H9 (cell line): ENCODE data around the gene CD209. TPM values are rescaled to one million over a fixed set of nuclear protein-coding genes. Genes with fewer than 3 reads are reported as not detected.

ENCODE experiments used
- DNase-seq: peaks from one replicate; pipeline ENCODE4 v3.0.0-alpha.2; 2017
- H2AFZ ChIP-seq: one replicate; pipeline ENCODE4 v1.6.1; 2013; ENCODE audit warnings: mild to moderate bottlenecking, low read length, control low read depth, moderate library complexity
- H2AK5ac ChIP-seq: 2 replicates; pipeline ENCODE4 v1.6.1; 2013; ENCODE audit warnings: low read length, control low read depth, mixed read lengths; ENCODE audit not compliant: insufficient read length
- H2BK120ac ChIP-seq: one replicate; pipeline ENCODE4 v1.6.1; 2013; ENCODE audit warnings: low read depth, mild to moderate bottlenecking, low read length, control low read depth, inconsistent platforms; ENCODE audit not compliant: poor library complexity, severe bottlenecking
- H2BK12ac ChIP-seq: 2 replicates; pipeline ENCODE4 v1.6.1; 2013; ENCODE audit warnings: low read length, control low read depth, mixed read lengths, low read depth; ENCODE audit not compliant: insufficient read length
- H2BK15ac ChIP-seq: 2 replicates; pipeline ENCODE4 v1.6.1; 2013; ENCODE audit warnings: low read depth, low read length, control low read depth
- H2BK20ac ChIP-seq: one replicate; pipeline ENCODE4 v1.6.1; 2013; ENCODE audit warnings: low read depth, mild to moderate bottlenecking, low read length, control low read depth, inconsistent platforms; ENCODE audit not compliant: poor library complexity, severe bottlenecking
- H2BK5ac ChIP-seq: 2 replicates; pipeline ENCODE4 v1.6.1; 2013; ENCODE audit warnings: low read length, control low read depth, mixed read lengths; ENCODE audit not compliant: insufficient read length
- H3K14ac ChIP-seq: 2 replicates; pipeline ENCODE4 v1.6.1; 2013; ENCODE audit warnings: low read length, control low read depth; ENCODE audit not compliant: insufficient read depth
- H3K18ac ChIP-seq: 2 replicates; pipeline ENCODE4 v1.6.1; 2013; ENCODE audit warnings: low read depth, mild to moderate bottlenecking, mixed read lengths, low read length, control low read depth; ENCODE audit not compliant: insufficient read length
- H3K23ac ChIP-seq: 2 replicates; pipeline ENCODE4 v1.6.1; 2013; ENCODE audit warnings: low read length, control low read depth, mixed read lengths, low read depth; ENCODE audit not compliant: insufficient read length
- H3K23me2 ChIP-seq: 2 replicates; pipeline ENCODE4 v1.6.1; 2013; ENCODE audit warnings: low read depth, mild to moderate bottlenecking, mixed read lengths, low read length, control low read depth; ENCODE audit not compliant: insufficient read length, poor library complexity, severe bottlenecking
- H3K27ac ChIP-seq: 2 replicates; pipeline ENCODE4 v1.5.1; 2013; ENCODE audit warnings: low read length, control low read depth, mixed read lengths, low read depth; ENCODE audit not compliant: insufficient read length
- H3K27me3 ChIP-seq: 2 replicates; pipeline ENCODE4 v1.6.1; 2013; ENCODE audit warnings: low read length, control low read depth, inconsistent platforms; ENCODE audit not compliant: insufficient read depth
- H3K4ac ChIP-seq: 2 replicates; pipeline ENCODE4 v1.6.1; 2013; ENCODE audit warnings: low read depth, mild to moderate bottlenecking, control low read depth, inconsistent platforms, low read length, moderate library complexity
- H3K4me1 ChIP-seq: 2 replicates; pipeline ENCODE4 v1.6.1; 2013; ENCODE audit warnings: low read length, control low read depth, inconsistent platforms; ENCODE audit not compliant: insufficient read depth
- H3K4me2 ChIP-seq: 2 replicates; pipeline ENCODE4 v1.6.1; 2013; ENCODE audit warnings: low read length, control low read depth, mixed read lengths; ENCODE audit not compliant: insufficient read length, insufficient read depth
- H3K56ac ChIP-seq: 2 replicates; pipeline ENCODE4 v1.6.1; 2013; ENCODE audit warnings: low read depth, mild to moderate bottlenecking, mixed read lengths, low read length, control low read depth; ENCODE audit not compliant: insufficient read length
- H3K79me1 ChIP-seq: 2 replicates; pipeline ENCODE4 v1.6.1; 2013; ENCODE audit warnings: low read depth, mild to moderate bottlenecking, moderate library complexity, low read length, control low read depth, inconsistent platforms; ENCODE audit not compliant: insufficient read depth, poor library complexity, severe bottlenecking
- H3K79me2 ChIP-seq: 2 replicates; pipeline ENCODE4 v1.6.1; 2013; ENCODE audit warnings: low read length, control low read depth, inconsistent platforms; ENCODE audit not compliant: insufficient read depth
- H3K9ac ChIP-seq: 2 replicates; pipeline ENCODE4 v1.6.1; 2013; ENCODE audit warnings: low read length, control low read depth, mixed read lengths; ENCODE audit not compliant: insufficient read length; ENCODE audit errors: extremely low read depth
- H3K9me3 ChIP-seq: one replicate; pipeline ENCODE4 v1.6.1; 2013; ENCODE audit warnings: low read depth, low read length, inconsistent platforms; ENCODE audit not compliant: control insufficient read depth
- H3T11ph ChIP-seq: one replicate; pipeline ENCODE4 v1.6.1; 2013; ENCODE audit warnings: mild to moderate bottlenecking, low read length, control low read depth, inconsistent platforms
- H4K20me1 ChIP-seq: one replicate; pipeline ENCODE4 v1.6.1; 2013; ENCODE audit not compliant: control insufficient read depth, insufficient read length, insufficient read depth
- H4K5ac ChIP-seq: 2 replicates; pipeline ENCODE4 v1.6.1; 2013; ENCODE audit warnings: low read depth, mild to moderate bottlenecking, mixed read lengths, low read length, control low read depth; ENCODE audit not compliant: insufficient read length
- H4K8ac ChIP-seq: replicated peaks from 2 replicates; pipeline ENCODE4 v1.6.1; 2013; ENCODE audit warnings: low read length, control low read depth, mixed read lengths, low read depth; ENCODE audit not compliant: insufficient read length
- H4K91ac ChIP-seq: 2 replicates; pipeline ENCODE4 v1.6.1; 2013; ENCODE audit warnings: low read depth, mild to moderate bottlenecking, moderate library complexity, mixed read lengths, low read length, control low read depth; ENCODE audit not compliant: insufficient read length
- H3K27ac Mint-ChIP-seq, 3 experiments: 2 replicates in 2 of 3; 3 replicates in 1 of 3; pipeline ENCODE4 v1.8.0; 2020 to 2021; ENCODE audit warnings: mixed read lengths in 3 of 3, mild to moderate bottlenecking in 1 of 3, moderate library complexity in 1 of 3
- H3K27me3 Mint-ChIP-seq: 2 replicates; pipeline ENCODE4 v1.8.0; 2021; ENCODE audit warnings: low read depth, mild to moderate bottlenecking, moderate library complexity, mixed read lengths
- H3K36me3 Mint-ChIP-seq, 3 experiments: 2 replicates in 2 of 3; 3 replicates in 1 of 3; pipeline ENCODE4 v1.8.0; 2020 to 2021; ENCODE audit warnings: low read depth in 3 of 3, mixed read lengths in 3 of 3; ENCODE audit not compliant: insufficient read depth in 1 of 3
- H3K4me1 Mint-ChIP-seq, 2 experiments: 2 replicates each; pipeline ENCODE4 v1.8.0; 2020; ENCODE audit warnings: mixed read lengths in 2 of 2
- H3K4me3 Mint-ChIP-seq, 2 experiments: 2 replicates in 1 of 2; 3 replicates in 1 of 2; pipeline ENCODE4 v1.8.0; 2020 to 2021; ENCODE audit warnings: mild to moderate bottlenecking in 2 of 2, mixed read lengths in 2 of 2, moderate library complexity in 1 of 2
- H3K9me3 Mint-ChIP-seq, 2 experiments: 2 replicates in 1 of 2; 3 replicates in 1 of 2; pipeline ENCODE4 v1.8.0; 2020; ENCODE audit warnings: mild to moderate bottlenecking in 2 of 2, mixed read lengths in 2 of 2, moderate library complexity in 1 of 2
- CTCF ChIP-seq: fragments of 200-600 bp; sonication (generic); conservative IDR thresholded peaks from 3 replicates; pipeline ENCODE4 v1.8.0; 2021; ENCODE audit warnings: antibody characterized with exemption, mild to moderate bottlenecking
- WGBS: extraction: QIAGEN DNeasy Blood & Tissue Kit; methylation state at CpG from one replicate; pipeline ENCODE4 v1.1.7; 2013; ENCODE audit warnings: missing lambda C conversion rate, low lambda C conversion rate, mixed read lengths; ENCODE audit not compliant: insufficient read length; ENCODE audit errors: extremely low coverage; 5-methylcytosine and 5-hydroxymethylcytosine counted together
- total RNA-seq: library from RNA; stranded (reverse); gene quantifications from 2 replicates; pipeline ENCODE4 v1.2.1, GENCODE V29; 2021

Gene CD209
- total RNA-seq, 1 experiment from 2014 or later, result not detected

- H3K27me3 ChIP-seq, result no peaks in the 10 kb centered on the region
- no peak overlapping the region for H2BK12ac ChIP-seq
- H2BK20ac ChIP-seq, result no peak overlapping the region
- no peak overlapping the region for H3K9ac ChIP-seq
- no peaks in the 10 kb centered on the region for H3K79me2 ChIP-seq
- no peak overlapping the region for H3K18ac ChIP-seq
- H3K27ac ChIP-seq, result no peak overlapping the region
- H2BK120ac ChIP-seq, result no peak overlapping the region
- Mint-ChIP-seq H3K4me1 (peaks cover 4% of the 10 kb centered on the region in 2 experiments), H3K36me3 (no peaks in the 10 kb centered on the region), H3K27ac (no peak overlapping the region), H3K27me3 (peaks cover 79% of the 10 kb centered on the region), H3K4me3 (no peak overlapping the region; a peak in 1 of 5 replicates), H3K9me3 (no peaks in the 10 kb centered on the region)
- H4K5ac ChIP-seq, result no peak overlapping the region
- WGBS, result no CpG with 5 or more reads among the region's 11 CpGs
- H3K79me1 ChIP-seq, result no peaks in the 10 kb centered on the region
- H2AFZ ChIP-seq, result no peak overlapping the region
- no peak overlapping the region for H3K14ac ChIP-seq
- no peak overlapping the region for H4K8ac ChIP-seq
- no peaks in the 10 kb centered on the region for H4K20me1 ChIP-seq
- no peak overlapping the region for H3K23ac ChIP-seq
- no peak overlapping the region for H2BK15ac ChIP-seq
- DNase-seq, result no peak
- H3T11ph ChIP-seq, result no peak overlapping the region
- H3K4ac ChIP-seq, result no peak overlapping the region
- no peak for TF ChIP-seq CTCF
- H2AK5ac ChIP-seq, result no peak overlapping the region
- no peaks in the 10 kb centered on the region for H3K9me3 ChIP-seq
- H3K4me2 ChIP-seq, result no peak overlapping the region
- H3K4me1 ChIP-seq, result no peaks in the 10 kb centered on the region; the same call in 1 of the 2 replicates
- no peak overlapping the region for H4K91ac ChIP-seq
- no peak overlapping the region for H3K56ac ChIP-seq
- H2BK5ac ChIP-seq, result no peak overlapping the region
- no peaks in the 10 kb centered on the region for H3K23me2 ChIP-seq
Measured at GRCh38 chr19:7737215-7737614, 10.1 kb downstream of the CD209 start.
